Neural cell (in vitro differentiated cells): ENCODE data around the gene CEP20. TPM values are rescaled to one million over a fixed set of nuclear protein-coding genes. Genes with fewer than 3 reads are reported as not detected.

Experiments
- H2AFZ ChIP-seq: fragments of 200-600, 300-800 bp; sonication (generic), shearing (Covaris generic); 2 replicates; pipeline ENCODE4 v1.6.0; 2014; ENCODE audit warnings: low read depth, mild to moderate bottlenecking, antibody characterized with exemption, low read length, moderate library complexity
- H3F3A ChIP-seq: fragments of 200-600 bp; shearing (Covaris generic); 2 replicates; pipeline ENCODE4 v1.6.1; 2016; ENCODE audit warnings: mild to moderate bottlenecking, moderate library complexity, mixed read lengths, antibody characterized with exemption, low read length; ENCODE audit not compliant: insufficient read depth, poor library complexity, severe bottlenecking
- H3K27ac ChIP-seq: fragments of 200-600, 300-800 bp; sonication (generic), shearing (Covaris generic); 2 replicates; pipeline ENCODE4 v1.5.1; 2014; ENCODE audit warnings: mild to moderate bottlenecking, low read length, moderate library complexity
- H3K27me3 ChIP-seq: fragments of 300-800, 200-600 bp; sonication (generic), shearing (Covaris generic); 2 replicates; pipeline ENCODE4 v1.6.0; 2014; ENCODE audit warnings: mild to moderate bottlenecking, low read depth, low read length, moderate library complexity; ENCODE audit not compliant: insufficient read depth
- H3K36me3 ChIP-seq: fragments of 300-800, 200-600 bp; sonication (generic), shearing (Covaris generic); 2 replicates; pipeline ENCODE4 v1.5.1; 2014; ENCODE audit warnings: mild to moderate bottlenecking, antibody characterized with exemption, low read length, moderate library complexity; ENCODE audit not compliant: insufficient read depth
- H3K4me2 ChIP-seq: fragments of 300-800, 200-600 bp; sonication (generic), shearing (Covaris generic); 2 replicates; pipeline ENCODE4 v1.6.0; 2014; ENCODE audit warnings: mild to moderate bottlenecking, low read length
- H3K4me3 ChIP-seq: fragments of 300-800, 200-600 bp; sonication (generic), shearing (Covaris generic); 2 replicates; pipeline ENCODE4 v1.5.1; 2014; ENCODE audit warnings: mild to moderate bottlenecking, low read length, moderate library complexity
- H3K79me2 ChIP-seq: fragments of 200-600 bp; shearing (Covaris generic); replicated peaks from 2 replicates; pipeline ENCODE4 v1.6.0; 2014; ENCODE audit warnings: mild to moderate bottlenecking, low read length, moderate library complexity; ENCODE audit not compliant: insufficient read depth
- H3K9ac ChIP-seq: fragments of 300-800, 200-600 bp; sonication (generic), shearing (Covaris generic); 2 replicates; pipeline ENCODE4 v1.6.1; 2016; ENCODE audit warnings: mild to moderate bottlenecking, low read length, mixed read lengths
- H3K9me2 ChIP-seq: fragments of 200-600 bp; shearing (Covaris generic); 2 replicates; pipeline ENCODE4 v1.6.1; 2016; ENCODE audit warnings: mild to moderate bottlenecking, low read length, mixed read lengths; ENCODE audit not compliant: insufficient read depth
- H3K9me3 ChIP-seq: fragments of 200-600, 300-800 bp; sonication (generic), shearing (Covaris generic); 2 replicates; pipeline ENCODE4 v1.6.1; 2016; ENCODE audit warnings: mild to moderate bottlenecking, mixed run types, low read length, moderate library complexity, mixed read lengths
- H4K20me1 ChIP-seq: fragments of 200-600 bp; shearing (Covaris generic); 2 replicates; pipeline ENCODE4 v1.6.1; 2016; ENCODE audit warnings: mild to moderate bottlenecking, mixed run types; ENCODE audit not compliant: insufficient read depth
- EP300 ChIP-seq: fragments of 450-650 bp; conservative IDR thresholded peaks from 2 replicates; pipeline ENCODE4 v1.6.1; 2014; ENCODE audit warnings: antibody characterized with exemption, mild to moderate bottlenecking, moderate library complexity; ENCODE audit not compliant: poor library complexity, severe bottlenecking
- EZH2 ChIP-seq: fragments of 200-600, 300-800 bp; shearing (Covaris generic), sonication (generic); IDR thresholded peaks from 2 replicates; pipeline ENCODE4 v1.6.1; 2014; ENCODE audit warnings: antibody characterized with exemption, low read length, borderline replicate concordance, mild to moderate bottlenecking; ENCODE audit not compliant: insufficient read depth, poor library complexity, severe bottlenecking
- MXI1 ChIP-seq: fragments of 450-650 bp; conservative IDR thresholded peaks from 2 replicates; pipeline ENCODE4 v1.6.1; 2014; ENCODE audit warnings: antibody characterized with exemption, mild to moderate bottlenecking; ENCODE audit not compliant: poor library complexity, severe bottlenecking
- POLR2AphosphoS5 ChIP-seq: IDR thresholded peaks from 2 replicates; pipeline ENCODE4 v1.6.1; 2012
- RAD21 ChIP-seq: fragments of 450-650 bp; conservative IDR thresholded peaks from 2 replicates; pipeline ENCODE4 v1.6.1; 2014; ENCODE audit warnings: antibody characterized with exemption, mild to moderate bottlenecking, moderate library complexity
- SMC3 ChIP-seq: fragments of 450-650 bp; conservative IDR thresholded peaks from 2 replicates; pipeline ENCODE4 v1.6.1; 2014; ENCODE audit warnings: antibody characterized with exemption, mild to moderate bottlenecking, moderate library complexity; ENCODE audit not compliant: poor library complexity
- TAF1 ChIP-seq: IDR thresholded peaks from 2 replicates; pipeline ENCODE4 v1.6.1; 2012; ENCODE audit warnings: low read depth
- polyA plus RNA-seq: library from polyadenylated mRNA; depleted of rRNA; stranded (reverse); fragments of >200 nt; gene quantifications from 2 replicates; pipeline ENCODE4 v1.2.3, GENCODE V29; 2014
- TF ChIP-seq, protein P1 (sequence below): fragments of 450-650 bp; IDR thresholded peaks from 2 replicates; pipeline ENCODE4 v1.5.1; 2014; ENCODE audit warnings: antibody characterized with exemption, mild to moderate bottlenecking, moderate library complexity; ENCODE audit not compliant: poor library complexity, severe bottlenecking
- TF ChIP-seq, protein P2 (sequence below): IDR thresholded peaks from 2 replicates; pipeline ENCODE4 v1.6.1; 2012; ENCODE audit warnings: borderline replicate concordance

CEP20 gene
- polyA plus RNA-seq, 1 donor from 2014 or later = 59.7 TPM

DNA sequence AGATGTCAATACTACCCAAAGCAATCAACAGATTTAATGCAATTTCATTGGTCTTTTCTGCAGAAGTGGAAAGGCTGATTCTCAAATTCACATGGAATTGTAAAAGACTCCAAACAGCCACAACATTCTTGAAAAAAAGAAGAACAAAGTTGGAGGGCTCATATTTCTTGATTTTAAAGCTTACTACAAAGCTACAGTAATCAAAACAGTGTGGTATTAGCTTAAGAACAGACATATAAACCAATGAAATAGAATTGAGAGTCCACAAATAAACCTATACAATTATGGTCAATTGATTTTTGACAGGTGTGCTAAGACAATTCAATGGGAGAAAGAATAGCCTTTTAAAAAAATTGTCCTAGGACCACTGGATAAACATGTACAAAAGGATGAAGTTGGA is 46.6 kb upstream of the CEP20 start:
- Histone ChIP-seq H3F3A (no peaks in the 10 kb centered on the region), H3K4me2 (no peak overlapping the region), H4K20me1 (no peaks in the 10 kb centered on the region), H3K9me3 (no peaks in the 10 kb centered on the region), H3K9me2 (no peaks in the 10 kb centered on the region), H2AFZ (no peak overlapping the region), H3K79me2 (no peaks in the 10 kb centered on the region), H3K27me3 (no peaks in the 10 kb centered on the region), H3K36me3 (no peaks in the 10 kb centered on the region), H3K9ac (no peak overlapping the region), H3K4me3 (no peak overlapping the region), H3K27ac (no peak overlapping the region)
- TF ChIP-seq TAF1 (no peak), EP300 (no peak), EZH2 (no peak)
- TF ChIP-seq, protein P1, sequence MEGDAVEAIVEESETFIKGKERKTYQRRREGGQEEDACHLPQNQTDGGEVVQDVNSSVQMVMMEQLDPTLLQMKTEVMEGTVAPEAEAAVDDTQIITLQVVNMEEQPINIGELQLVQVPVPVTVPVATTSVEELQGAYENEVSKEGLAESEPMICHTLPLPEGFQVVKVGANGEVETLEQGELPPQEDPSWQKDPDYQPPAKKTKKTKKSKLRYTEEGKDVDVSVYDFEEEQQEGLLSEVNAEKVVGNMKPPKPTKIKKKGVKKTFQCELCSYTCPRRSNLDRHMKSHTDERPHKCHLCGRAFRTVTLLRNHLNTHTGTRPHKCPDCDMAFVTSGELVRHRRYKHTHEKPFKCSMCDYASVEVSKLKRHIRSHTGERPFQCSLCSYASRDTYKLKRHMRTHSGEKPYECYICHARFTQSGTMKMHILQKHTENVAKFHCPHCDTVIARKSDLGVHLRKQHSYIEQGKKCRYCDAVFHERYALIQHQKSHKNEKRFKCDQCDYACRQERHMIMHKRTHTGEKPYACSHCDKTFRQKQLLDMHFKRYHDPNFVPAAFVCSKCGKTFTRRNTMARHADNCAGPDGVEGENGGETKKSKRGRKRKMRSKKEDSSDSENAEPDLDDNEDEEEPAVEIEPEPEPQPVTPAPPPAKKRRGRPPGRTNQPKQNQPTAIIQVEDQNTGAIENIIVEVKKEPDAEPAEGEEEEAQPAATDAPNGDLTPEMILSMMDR = no peak
- TF ChIP-seq, protein P2, sequence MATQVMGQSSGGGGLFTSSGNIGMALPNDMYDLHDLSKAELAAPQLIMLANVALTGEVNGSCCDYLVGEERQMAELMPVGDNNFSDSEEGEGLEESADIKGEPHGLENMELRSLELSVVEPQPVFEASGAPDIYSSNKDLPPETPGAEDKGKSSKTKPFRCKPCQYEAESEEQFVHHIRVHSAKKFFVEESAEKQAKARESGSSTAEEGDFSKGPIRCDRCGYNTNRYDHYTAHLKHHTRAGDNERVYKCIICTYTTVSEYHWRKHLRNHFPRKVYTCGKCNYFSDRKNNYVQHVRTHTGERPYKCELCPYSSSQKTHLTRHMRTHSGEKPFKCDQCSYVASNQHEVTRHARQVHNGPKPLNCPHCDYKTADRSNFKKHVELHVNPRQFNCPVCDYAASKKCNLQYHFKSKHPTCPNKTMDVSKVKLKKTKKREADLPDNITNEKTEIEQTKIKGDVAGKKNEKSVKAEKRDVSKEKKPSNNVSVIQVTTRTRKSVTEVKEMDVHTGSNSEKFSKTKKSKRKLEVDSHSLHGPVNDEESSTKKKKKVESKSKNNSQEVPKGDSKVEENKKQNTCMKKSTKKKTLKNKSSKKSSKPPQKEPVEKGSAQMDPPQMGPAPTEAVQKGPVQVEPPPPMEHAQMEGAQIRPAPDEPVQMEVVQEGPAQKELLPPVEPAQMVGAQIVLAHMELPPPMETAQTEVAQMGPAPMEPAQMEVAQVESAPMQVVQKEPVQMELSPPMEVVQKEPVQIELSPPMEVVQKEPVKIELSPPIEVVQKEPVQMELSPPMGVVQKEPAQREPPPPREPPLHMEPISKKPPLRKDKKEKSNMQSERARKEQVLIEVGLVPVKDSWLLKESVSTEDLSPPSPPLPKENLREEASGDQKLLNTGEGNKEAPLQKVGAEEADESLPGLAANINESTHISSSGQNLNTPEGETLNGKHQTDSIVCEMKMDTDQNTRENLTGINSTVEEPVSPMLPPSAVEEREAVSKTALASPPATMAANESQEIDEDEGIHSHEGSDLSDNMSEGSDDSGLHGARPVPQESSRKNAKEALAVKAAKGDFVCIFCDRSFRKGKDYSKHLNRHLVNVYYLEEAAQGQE = no peak

DNA sequence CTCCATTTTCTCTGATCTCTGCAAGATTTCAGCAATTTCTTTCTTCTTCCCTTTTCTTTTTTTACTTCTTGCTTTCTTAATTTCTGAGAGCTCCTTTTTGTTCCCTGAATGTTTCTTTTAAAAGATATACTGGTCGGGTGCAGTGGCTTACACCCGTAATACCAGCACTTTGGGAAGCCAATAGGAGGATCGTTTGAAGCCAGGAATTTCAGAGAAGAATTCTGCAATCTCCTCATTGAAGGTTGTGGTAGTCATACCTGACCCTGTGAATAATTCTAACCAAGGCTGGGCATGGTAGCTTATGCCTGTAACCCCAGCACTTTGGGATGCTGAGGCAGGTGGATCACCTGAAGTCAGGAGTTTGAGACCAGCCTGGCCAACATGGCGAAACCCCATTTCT is 45.4 kb upstream of the CEP20 start:
- no peaks in the 10 kb centered on the region for H3K9me3 ChIP-seq
- H2AFZ ChIP-seq = no peak overlapping the region
- no peak overlapping the region for H3K4me2 ChIP-seq
- H3K27ac ChIP-seq = no peak overlapping the region
- no peaks in the 10 kb centered on the region for H3K36me3 ChIP-seq
- H3K9me2 ChIP-seq = no peaks in the 10 kb centered on the region
- H3K9ac ChIP-seq = no peak overlapping the region
- H3K4me3 ChIP-seq = no peak overlapping the region
- no peaks in the 10 kb centered on the region for H3K79me2 ChIP-seq
- H4K20me1 ChIP-seq = no peaks in the 10 kb centered on the region
- TF ChIP-seq, protein P1 = no peak
- TF ChIP-seq, protein P2 = no peak
- no peak for TF ChIP-seq POLR2AphosphoS5
- TF ChIP-seq EZH2 = no peak
- no peak for TF ChIP-seq EP300
- TF ChIP-seq TAF1 = no peak
- TF ChIP-seq MXI1 = no peak
- no peak for TF ChIP-seq SMC3
- TF ChIP-seq RAD21 = no peak
- no peaks in the 10 kb centered on the region for H3F3A ChIP-seq
- no peaks in the 10 kb centered on the region for H3K27me3 ChIP-seq
